Activated T-cell treated with anti-CD3 and anti-CD28 coated beads for 4 hours (primary cell): ENCODE measurements around the gene PPIE.
A peak's percentile ranks its signal among the peaks of the same experiment; 100 is the strongest.
"Not testable (repeated sequence)": the region's sequence is repeated elsewhere in the genome, so short reads cannot be mapped to it uniquely, and the experiment has no call there.

ENCODE experiments used
- DNase-seq: peaks from one replicate; pipeline ENCODE4 v3.0.0-alpha.2; 2020

The PPIE gene

GRCh38 chr1:39779821-39780220 is 41.1 kb downstream of the PPIE start:
- DNase-seq, result no peak

- no peak for DNase-seq
Observed at GRCh38 chr1:39781349-39781715, 42.6 kb downstream of the PPIE start.

- no peak for DNase-seq
Observed at GRCh38 chr1:39782103-39782502, 43.4 kb downstream of the PPIE start.

- not testable (repeated sequence) for DNase-seq
Observed at GRCh38 chr1:39782685-39783084, 44.0 kb downstream of the PPIE start.

- not testable (repeated sequence) for DNase-seq
Observed at GRCh38 chr1:39786303-39787107, 47.8 kb downstream of the PPIE start.

GRCh38 chr1:39787108-39787375 is 48.4 kb downstream of the PPIE start:
- not testable (repeated sequence) for DNase-seq

GRCh38 chr1:39787468-39787867 is 48.8 kb downstream of the PPIE start:
- no peak for DNase-seq

- DNase-seq, result not testable (repeated sequence)
Observed at GRCh38 chr1:39787964-39788363, 49.3 kb downstream of the PPIE start.

GRCh38 chr1:39788426-39788757 is 49.7 kb downstream of the PPIE start:
- DNase-seq, result no peak

- no peak for DNase-seq
Observed at GRCh38 chr1:39788758-39789570, 50.3 kb downstream of the PPIE start, which contains the start of gene BMP8B. Gene BMP8B (minus strand): TSS chr1:39788865. CDS start chr1:39788485, 380 bp downstream.

GRCh38 chr1:39789571-39790110 is 51.0 kb downstream of the PPIE start:
- DNase-seq, result no peak

- no peak for DNase-seq
Observed at GRCh38 chr1:39791838-39792237, 53.2 kb downstream of the PPIE start.

GRCh38 chr1:39795651-39796050 is 57.0 kb downstream of the PPIE start:
- DNase-seq, result no peak

GRCh38 chr1:39798859-39799769 is 60.4 kb downstream of the PPIE start:
- peak; percentile 80 for DNase-seq

GRCh38 chr1:39799770-39800470 is 61.2 kb downstream of the PPIE start:
- peak; percentile 73 for DNase-seq

- DNase-seq, result no peak
Observed at GRCh38 chr1:39800471-39800835, 61.8 kb downstream of the PPIE start.

GRCh38 chr1:39802496-39803260 is 64.0 kb downstream of the PPIE start:
- DNase-seq, result no peak

- DNase-seq, result no peak
Observed at GRCh38 chr1:39805385-39805784, 66.7 kb downstream of the PPIE start.

GRCh38 chr1:39808784-39809517 is 70.3 kb downstream of the PPIE start:
- DNase-seq, result no peak

GRCh38 chr1:39812913-39813312 is 74.2 kb downstream of the PPIE start:
- DNase-seq, result no peak
